GM21360 (cell line): Measurements from ENCODE around the gene ZFP90.

Experiments
- ATAC-seq: cut with Tn5 transposase; IDR thresholded peaks from one replicate; pipeline ENCODE4 v1.9.1; 2021; ENCODE audit warnings: mild to moderate bottlenecking, moderate library complexity; ENCODE audit not compliant: unreplicated experiment

ZFP90 gene

GRCh38 chr16:68577352-68577853, 38.3 kb downstream of the ZFP90 start:
- ATAC-seq = no peak

GRCh38 chr16:68590201-68590994, 51.3 kb downstream of the ZFP90 start:
- ATAC-seq = no peak

- ATAC-seq = no peak
These were observed 53.6 kb downstream of the ZFP90 start for GRCh38 chr16:68592466-68593337.

GRCh38 chr16:68596266-68596665, 57.2 kb downstream of the ZFP90 start:
- ATAC-seq = no peak

- no peak for ATAC-seq
These were observed 60.5 kb downstream of the ZFP90 start for GRCh38 chr16:68599586-68599985.

GRCh38 chr16:68605746-68606145, 66.7 kb downstream of the ZFP90 start:
- ATAC-seq = no peak

- ATAC-seq = no peak
These were observed 68.4 kb downstream of the ZFP90 start for GRCh38 chr16:68607443-68607842.

GRCh38 chr16:68608330-68608729, 69.2 kb downstream of the ZFP90 start:
- no peak for ATAC-seq

- ATAC-seq = no peak
These were observed 73.9 kb downstream of the ZFP90 start for GRCh38 chr16:68612996-68613395.

GRCh38 chr16:68617734-68618133, 78.6 kb downstream of the ZFP90 start:
- ATAC-seq = no peak
